Activated naive CD4-positive, alpha-beta T cell treated with anti-CD3 and anti-CD28 coated beads for 36 hours (primary cell): ENCODE results near the gene CAPN1. TPM values are rescaled to one million over a fixed set of nuclear protein-coding genes. Genes with fewer than 3 reads are reported as not detected.
"Not testable (repeated sequence)": the region's sequence is repeated elsewhere in the genome, so short reads cannot be mapped to it uniquely, and the experiment has no call there.

Source experiments
- CTCF ChIA-PET: fragments of 350-600 bp; sonication (Branson Sonifier 250); formaldehyde crosslinking; loops from one replicate; lab custom pipeline; 2021; ENCODE audit warnings: antibody characterized with exemption; lab: Charles Lee
- DNase-seq: peaks from one replicate; pipeline ENCODE4 v3.0.0-alpha.2; 2020
- H3K27ac Mint-ChIP-seq: one replicate; pipeline ENCODE4 v1.8.0; 2021; ENCODE audit warnings: mild to moderate bottlenecking, mixed read lengths
- H3K27me3 Mint-ChIP-seq: one replicate; pipeline ENCODE4 v1.8.0; 2021; ENCODE audit warnings: low read depth, mixed read lengths
- H3K36me3 Mint-ChIP-seq: one replicate; pipeline ENCODE4 v1.8.0; 2021; ENCODE audit warnings: low read depth, mixed read lengths
- H3K4me1 Mint-ChIP-seq: one replicate; pipeline ENCODE4 v1.8.0; 2021; ENCODE audit warnings: low read depth, mixed read lengths
- H3K4me3 Mint-ChIP-seq: one replicate; pipeline ENCODE4 v1.8.0; 2021; ENCODE audit warnings: mild to moderate bottlenecking, moderate library complexity, mixed read lengths
- H3K9me3 Mint-ChIP-seq: one replicate; pipeline ENCODE4 v1.8.0; 2021; ENCODE audit warnings: mixed read lengths
- intact Hi-C: fragments of 100-400 bp; cut with micrococcal nuclease; formaldehyde crosslinking; loops from one replicate; pipeline ENCODE4 v1.15.1; 2023
- total RNA-seq, 2 experiments: library from RNA; stranded (reverse); gene quantifications; one replicate each; pipeline ENCODE4 v1.2.3, GENCODE V29; 2021

Gene CAPN1
- total RNA-seq, 2 experiments from 2014 or later, result 68.5 to 73.5 TPM

GRCh38 chr11:65225279-65226102, 43.8 kb downstream of the CAPN1 start:
- Mint-ChIP-seq H3K4me3 (peak overlapping the region; percentile 74), H3K27ac (no peak overlapping the region), H3K36me3 (no peaks in the 10 kb centered on the region), H3K4me1 (peaks cover 11% of the 10 kb centered on the region), H3K9me3 (peaks cover 2% of the 10 kb centered on the region), H3K27me3 (peaks cover 18% of the 10 kb centered on the region)
- peak; percentile 81 for DNase-seq
- CTCF ChIA-PET, result interaction anchor here (0.6 to 6.0 kb wide), 22 partner anchors 10 to 162 kb away, joined by 3 to 81 read pairs (median 4); partner anchors contain the start of genes CDC42EP2, DPF2 and POLA2
- intact Hi-C loops, result loop anchor here (1.0 to 10.0 kb wide), 6 partner anchors 45 to 285 kb away; partner anchors contain the start of genes CAPN1 and TIGD3

GRCh38 chr11:65226103-65226442, 44.3 kb downstream of the CAPN1 start:
- peaks cover 18% of the 10 kb centered on the region for H3K27me3 Mint-ChIP-seq
- intact Hi-C loops, result loop anchor here (10.0 kb wide), 1 partner anchor 49 kb away; no protein-coding TSS in a partner anchor
- H3K4me3 Mint-ChIP-seq, result peak overlapping the region; percentile 74
- no peak for DNase-seq
- peaks cover 2% of the 10 kb centered on the region for H3K9me3 Mint-ChIP-seq
- no peaks in the 10 kb centered on the region for H3K36me3 Mint-ChIP-seq
- peaks cover 11% of the 10 kb centered on the region for H3K4me1 Mint-ChIP-seq
- CTCF ChIA-PET, result interaction anchor here (0.8 to 6.0 kb wide), 17 partner anchors 11 to 116 kb away, joined by 3 to 81 read pairs (median 4); partner anchors contain the start of genes CDC42EP2, DPF2 and POLA2
- H3K27ac Mint-ChIP-seq, result no peak overlapping the region

DNA sequence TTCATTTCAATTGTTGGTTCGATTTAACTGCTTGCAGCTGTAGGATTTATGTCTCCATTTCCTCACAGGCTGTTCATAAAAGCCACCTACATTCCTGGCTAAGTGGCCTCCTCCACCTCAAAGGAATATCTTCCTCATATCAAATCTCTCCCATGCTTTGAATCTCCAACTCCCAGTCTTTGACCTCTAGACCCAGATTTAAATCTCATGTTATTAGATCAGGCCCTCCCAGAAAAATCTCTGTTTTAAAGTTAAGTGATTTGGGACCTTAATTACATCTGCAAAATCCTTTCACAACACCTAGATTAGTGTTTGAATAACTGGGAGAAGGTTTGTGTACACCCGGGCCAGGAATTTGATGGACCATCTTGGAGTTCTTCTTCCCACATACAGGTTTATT, 46.2 kb downstream of the CAPN1 start:
- Mint-ChIP-seq H3K36me3 (no peaks in the 10 kb centered on the region), H3K4me1 (peaks cover 11% of the 10 kb centered on the region), H3K27ac (no peak overlapping the region), H3K9me3 (peaks cover 2% of the 10 kb centered on the region), H3K27me3 (peaks cover 18% of the 10 kb centered on the region), H3K4me3 (no peak overlapping the region)
- DNase-seq, result no peak
- CTCF ChIA-PET, result interaction anchor here (1.2 to 6.0 kb wide), 6 partner anchors 14 to 103 kb away, joined by 3 to 81 read pairs (median 4); partner anchors contain the start of genes CDC42EP2 and DPF2
- intact Hi-C loops, result loop anchor here (10.0 kb wide), 1 partner anchor 47 kb away; no protein-coding TSS in a partner anchor

DNA sequence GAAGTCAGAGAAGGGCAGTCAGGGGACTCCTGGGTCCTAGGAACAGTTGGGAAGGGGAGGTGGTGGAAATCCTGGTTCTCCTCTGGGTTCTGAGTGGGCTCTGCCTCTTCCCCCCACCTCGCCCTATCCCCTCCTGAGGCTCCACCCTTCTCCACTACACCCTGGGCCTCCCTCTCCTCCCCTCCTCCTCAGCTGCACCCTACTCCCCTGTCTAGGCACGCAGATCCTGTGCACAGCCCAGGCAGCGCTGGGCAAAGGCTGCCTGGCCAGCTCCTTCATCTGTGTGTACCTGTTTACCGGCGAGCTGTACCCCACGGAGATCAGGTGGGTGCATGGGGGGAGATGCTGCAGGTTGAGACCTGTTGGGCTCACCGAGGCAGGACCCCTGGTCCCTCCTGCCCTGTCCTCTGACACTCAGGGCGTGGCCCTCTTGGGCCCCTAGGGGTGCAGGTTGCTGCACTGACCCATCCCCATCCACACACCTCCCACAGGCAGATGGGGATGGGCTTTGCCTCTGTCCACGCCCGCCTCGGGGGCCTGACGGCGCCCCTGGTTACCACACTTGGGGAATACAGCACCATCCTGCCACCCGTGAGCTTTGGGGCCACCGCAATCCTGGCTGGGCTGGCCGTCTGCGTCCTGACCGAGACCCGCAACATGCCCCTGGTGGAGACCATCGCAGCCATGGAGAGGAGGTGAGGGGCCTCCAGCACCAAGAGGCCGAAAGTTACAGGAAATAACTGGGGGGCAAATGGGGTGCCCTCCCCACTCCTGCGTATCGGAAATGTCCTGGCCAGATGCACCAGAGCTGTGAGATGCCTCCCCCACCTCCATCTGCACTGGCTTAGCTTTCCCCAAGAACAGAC, 54.7 kb downstream of the CAPN1 start:
- Mint-ChIP-seq H3K36me3 (no peaks in the 10 kb centered on the region), H3K9me3 (no peaks in the 10 kb centered on the region), H3K4me1 (no peaks in the 10 kb centered on the region), H3K27ac (no peak overlapping the region), H3K27me3 (no peaks in the 10 kb centered on the region), H3K4me3 (no peak overlapping the region)
- CTCF ChIA-PET, result interaction anchor here (1.4 kb wide), 1 partner anchor 11 kb away, joined by 5 read pairs; no protein-coding TSS in a partner anchor
- intact Hi-C loops, result no loop called here
- DNase-seq, result no peak

GRCh38 chr11:65238302-65238701, 56.6 kb downstream of the CAPN1 start:
- H3K9me3 Mint-ChIP-seq, H3K4me3 Mint-ChIP-seq, DNase-seq, H3K4me1 Mint-ChIP-seq, H3K27me3 Mint-ChIP-seq, CTCF ChIA-PET, H3K36me3 Mint-ChIP-seq, H3K27ac Mint-ChIP-seq, intact Hi-C loops: not testable (repeated sequence)

- DNase-seq, result no peak
- Mint-ChIP-seq H3K4me3 (no peak overlapping the region), H3K36me3 (peaks cover 3% of the 10 kb centered on the region), H3K9me3 (peaks cover 9% of the 10 kb centered on the region), H3K27ac (no peak overlapping the region), H3K27me3 (no peaks in the 10 kb centered on the region), H3K4me1 (no peaks in the 10 kb centered on the region)
- CTCF ChIA-PET, result no interaction called here
- intact Hi-C loops, result no loop called here
Observed at GRCh38 chr11:65241134-65241533, 59.4 kb downstream of the CAPN1 start.

DNA sequence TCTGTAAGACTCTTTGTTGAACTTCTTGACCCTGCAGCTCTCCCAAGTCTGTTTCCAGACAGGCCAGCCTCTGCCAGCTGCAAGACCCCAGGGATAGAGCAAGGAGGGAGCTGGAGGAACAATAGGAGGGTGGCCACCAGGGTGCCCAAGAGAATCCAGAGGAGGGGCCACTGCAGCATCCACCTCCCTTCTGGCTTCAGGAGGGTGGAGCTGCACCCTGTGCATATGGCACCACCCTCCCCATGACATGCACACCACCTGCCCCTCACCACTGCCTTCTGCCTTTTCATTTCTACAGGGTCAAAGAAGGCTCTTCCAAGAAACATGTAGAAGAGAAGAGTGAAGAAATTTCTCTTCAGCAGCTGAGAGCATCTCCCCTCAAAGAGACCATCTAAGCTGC, 60.0 kb downstream of the CAPN1 start:
- CTCF ChIA-PET, result interaction anchor here (0.8 kb wide), 1 partner anchor 15 kb away, joined by 4 read pairs; no protein-coding TSS in a partner anchor
- no peak overlapping the region for H3K27ac Mint-ChIP-seq
- no peaks in the 10 kb centered on the region for H3K4me1 Mint-ChIP-seq
- H3K27me3 Mint-ChIP-seq, result no peaks in the 10 kb centered on the region
- intact Hi-C loops, result no loop called here
- DNase-seq, result no peak
- no peak overlapping the region for H3K4me3 Mint-ChIP-seq
- peaks cover 3% of the 10 kb centered on the region for H3K36me3 Mint-ChIP-seq
- peaks cover 9% of the 10 kb centered on the region for H3K9me3 Mint-ChIP-seq

- Mint-ChIP-seq H3K4me3 (no peak overlapping the region), H3K27ac (no peak overlapping the region), H3K27me3 (no peaks in the 10 kb centered on the region), H3K36me3 (peaks cover 3% of the 10 kb centered on the region), H3K4me1 (no peaks in the 10 kb centered on the region), H3K9me3 (peaks cover 9% of the 10 kb centered on the region)
- DNase-seq, result no peak
- intact Hi-C loops, result no loop called here
- CTCF ChIA-PET, result interaction anchor here (0.8 to 1.7 kb wide), 2 partner anchors 15 to 39 kb away, joined by 3 to 4 read pairs; no protein-coding TSS in a partner anchor
Observed at GRCh38 chr11:65242389-65242788, 60.7 kb downstream of the CAPN1 start.

DNA sequence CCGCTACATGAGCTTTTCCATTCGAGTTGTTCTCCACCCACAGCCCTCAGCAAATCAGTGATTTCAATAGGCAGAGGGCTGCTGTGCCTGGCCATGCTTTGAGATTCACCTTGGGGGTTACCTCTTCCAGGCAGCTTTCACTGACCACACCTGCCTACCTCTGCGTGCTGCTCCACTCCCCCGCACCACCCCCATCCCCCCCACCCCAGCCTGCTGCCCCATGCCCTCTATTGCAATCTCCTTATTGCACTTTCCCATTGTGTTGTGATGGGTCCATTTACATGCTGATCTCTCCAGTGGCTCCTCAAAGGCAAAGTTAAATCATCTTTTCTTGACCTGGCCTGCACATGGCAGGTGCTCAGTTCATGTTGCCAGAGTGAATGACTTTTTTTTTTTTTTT, 62.1 kb downstream of the CAPN1 start:
- intact Hi-C loops, result no loop called here
- Mint-ChIP-seq H3K4me3 (no peak overlapping the region), H3K9me3 (peaks cover 9% of the 10 kb centered on the region), H3K36me3 (peaks cover 3% of the 10 kb centered on the region), H3K27me3 (no peaks in the 10 kb centered on the region), H3K27ac (no peak overlapping the region), H3K4me1 (no peaks in the 10 kb centered on the region)
- CTCF ChIA-PET, result interaction anchor here (1.7 kb wide), 1 partner anchor 40 kb away, joined by 3 read pairs; no protein-coding TSS in a partner anchor
- no peak for DNase-seq

DNA sequence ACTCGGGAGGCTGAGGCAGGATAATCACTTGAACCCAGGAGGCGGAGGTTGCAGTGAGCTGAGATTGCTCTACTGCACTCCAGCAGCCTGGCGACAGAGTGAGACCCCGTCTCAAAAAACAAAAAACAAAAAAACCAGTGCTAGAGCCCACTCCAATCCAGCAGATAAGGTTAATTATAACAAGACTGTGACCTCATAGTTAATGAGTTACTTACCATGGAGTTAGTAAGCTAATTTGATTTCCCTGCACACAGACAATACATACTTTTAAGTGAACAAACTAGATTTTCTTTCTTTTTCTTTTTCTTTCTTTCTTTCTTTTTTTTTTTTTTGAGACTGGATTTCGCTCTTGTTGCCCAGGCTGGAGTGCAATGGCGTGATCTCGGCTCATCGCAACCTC, 63.3 kb downstream of the CAPN1 start:
- H3K27ac Mint-ChIP-seq, H3K4me3 Mint-ChIP-seq, H3K36me3 Mint-ChIP-seq, H3K9me3 Mint-ChIP-seq, H3K4me1 Mint-ChIP-seq, DNase-seq, H3K27me3 Mint-ChIP-seq, intact Hi-C loops: not testable (repeated sequence)
- CTCF ChIA-PET, result interaction anchor here (1.2 kb wide), 1 partner anchor 70 kb away, joined by 4 read pairs; the partner anchor contains the start of gene CDC42EP2

- Mint-ChIP-seq H3K27ac (no peak overlapping the region), H3K36me3 (peaks cover 3% of the 10 kb centered on the region), H3K4me1 (no peaks in the 10 kb centered on the region), H3K4me3 (no peak overlapping the region), H3K9me3 (peaks cover 9% of the 10 kb centered on the region), H3K27me3 (no peaks in the 10 kb centered on the region)
- DNase-seq, result no peak
- intact Hi-C loops, result no loop called here
- CTCF ChIA-PET, result interaction anchor here (1.2 kb wide), 1 partner anchor 21 kb away, joined by 4 read pairs; no protein-coding TSS in a partner anchor
Observed at GRCh38 chr11:65246506-65246905, 64.8 kb downstream of the CAPN1 start.
